K562 (cell line): ENCODE results near the gene PKLR. TPM values are rescaled to one million over a fixed set of nuclear protein-coding genes. Genes with fewer than 3 reads are reported as not detected.

Experiments used
- CHD7 ChIP-seq: fragments of 200-600 bp; sonication (generic); IDR thresholded peaks from one replicate; pipeline ENCODE4 v1.6.1; 2012; ENCODE audit warnings: mild to moderate bottlenecking, low read depth, low read length, inconsistent platforms
- IRF2 ChIP-seq: sonication (generic); formaldehyde crosslinking; IDR thresholded peaks from 2 replicates; pipeline ENCODE4 v1.8.1; 2022; ENCODE audit warnings: mild to moderate bottlenecking, missing genetic modification reagents
- MAFK ChIP-seq: IDR thresholded peaks from 2 replicates; pipeline ENCODE4 v1.6.1; 2011; ENCODE audit warnings: low read length, improper control_type of control experiment
- ZNF277 ChIP-seq: fragments of 250-450 bp; sonication (Bioruptor Pico); IDR thresholded peaks from 2 replicates; pipeline ENCODE4 v1.8.0; 2022; ENCODE audit warnings: inconsistent platforms, mild to moderate bottlenecking, moderate library complexity, borderline replicate concordance
- ZNF407 ChIP-seq: fragments of 450-650 bp; IDR thresholded peaks from 2 replicates; pipeline ENCODE4 v1.6.1; 2016; ENCODE audit warnings: low read depth
- polyA plus RNA-seq, 8 experiments: library from polyadenylated mRNA; depleted of rRNA in 4 of 8; stranded (reverse) in 5 of 8; unstranded in 3 of 8; fragments of >200 nt; fragmentation: Nextera tagmentation in 2 of 8; fragmentation: Illumina TruSeq in 1 of 8; extraction: Ambion mirVana in 2 of 8; extraction: Trizol in 1 of 8; gene quantifications; 2 replicates each; pipeline versions ENCODE4 v1.2.1 to v1.2.3, GENCODE V29; 2011 to 2014; ENCODE audit warnings: inconsistent platforms in 1 of 8, missing spikeins in 1 of 8
- total RNA-seq, 7 experiments: library from RNA; depleted of rRNA in 6 of 7; stranded (reverse); fragments of >200 nt in 6 of 7; fragmentation: Illumina TruSeq in 2 of 7; extraction: Trizol in 2 of 7; gene quantifications; 2 replicates each; pipeline versions ENCODE4 v1.2.1 to v1.2.3, GENCODE V29; 2011 to 2021; ENCODE audit warnings: low replicate concordance in 1 of 7

Gene PKLR
- total and polyA plus RNA-seq, 9 of the 15 experiments (the other 6 are each of a cell fraction or from before 2014, with no cell fraction given): 10.7 to 78.4 (median 38.2) TPM

- TF ChIP-seq ZNF407: no peak
- no peak for TF ChIP-seq CHD7
- no peak for TF ChIP-seq ZNF277 (CRISPR knock-in tag)
- no peak for TF ChIP-seq MAFK
- no peak for TF ChIP-seq IRF2 (CRISPR knock-in tag)
These were observed 6.1 kb upstream of the PKLR start (continued) for GRCh38 chr1:155307247-155307740.
